Hepatocyte (in vitro differentiated cells): ENCODE results near the gene SEC22C. TPM values are rescaled to one million over a fixed set of nuclear protein-coding genes. Genes with fewer than 3 reads are reported as not detected.

Experiments
- DNase-seq: peaks from one replicate; pipeline ENCODE4 v3.0.0-alpha.2; 2016; ENCODE audit warnings: low spot score
- H2AFZ ChIP-seq: fragments of 200-600 bp; sonication (generic); 2 replicates; pipeline ENCODE4 v1.6.0; 2016; ENCODE audit warnings: antibody characterized with exemption, mild to moderate bottlenecking
- H3K27ac ChIP-seq: fragments of 200-600 bp; sonication (generic); 2 replicates; pipeline ENCODE4 v1.5.1; 2016; ENCODE audit warnings: mild to moderate bottlenecking
- H3K27me3 ChIP-seq: fragments of 200-600 bp; sonication (generic); 2 replicates; pipeline ENCODE4 v1.6.1; 2016
- H3K36me3 ChIP-seq: fragments of 200-600 bp; sonication (generic); replicated peaks from 2 replicates; pipeline ENCODE4 v1.5.1; 2016; ENCODE audit warnings: low read depth; ENCODE audit not compliant: insufficient read depth
- H3K4me1 ChIP-seq: fragments of 200-600 bp; sonication (generic); 2 replicates; pipeline ENCODE4 v1.5.1; 2016; ENCODE audit warnings: mild to moderate bottlenecking, moderate library complexity; ENCODE audit not compliant: insufficient read depth
- H3K4me2 ChIP-seq: fragments of 200-600 bp; sonication (generic); 2 replicates; pipeline ENCODE4 v1.6.0; 2016
- H3K4me3 ChIP-seq: fragments of 200-600 bp; sonication (generic); 2 replicates; pipeline ENCODE4 v1.5.1; 2016; ENCODE audit warnings: mild to moderate bottlenecking
- H3K79me2 ChIP-seq: fragments of 200-600 bp; sonication (generic); 2 replicates; pipeline ENCODE4 v1.6.0; 2017; ENCODE audit warnings: mild to moderate bottlenecking
- H3K9me2 ChIP-seq: fragments of 200-600 bp; sonication (generic); replicated peaks from 2 replicates; pipeline ENCODE4 v1.6.0; 2017; ENCODE audit warnings: mild to moderate bottlenecking; ENCODE audit not compliant: insufficient read depth
- H3K9me3 ChIP-seq: fragments of 200-600 bp; sonication (generic); 2 replicates; pipeline ENCODE4 v1.5.1; 2016; ENCODE audit warnings: low read depth, mild to moderate bottlenecking
- H4K20me1 ChIP-seq: fragments of 200-600 bp; sonication (generic); 2 replicates; pipeline ENCODE4 v1.6.0; 2016; ENCODE audit warnings: mild to moderate bottlenecking; ENCODE audit not compliant: insufficient read depth, poor library complexity, severe bottlenecking
- CTCF ChIP-seq: fragments of 200-600 bp; sonication (generic); IDR thresholded peaks from 2 replicates; pipeline ENCODE4 v1.5.1; 2016; ENCODE audit warnings: antibody characterized with exemption, mild to moderate bottlenecking; ENCODE audit not compliant: poor library complexity
- EZH2 ChIP-seq: fragments of 200-600 bp; sonication (generic); IDR thresholded peaks from 2 replicates; pipeline ENCODE4 v1.6.1; 2016; ENCODE audit warnings: antibody characterized with exemption, mild to moderate bottlenecking, borderline replicate concordance
- EZH2phosphoT487 ChIP-seq: fragments of 200-600 bp; sonication (generic); IDR thresholded peaks from one replicate; pipeline ENCODE4 v1.6.1; 2018; ENCODE audit warnings: antibody characterized with exemption, mild to moderate bottlenecking, low read depth, moderate library complexity; ENCODE audit not compliant: unreplicated experiment, severe bottlenecking
- WGBS: methylation state at CpG from one replicate; pipeline ENCODE4 v1.1.6; 2016; ENCODE audit warnings: low lambda C conversion rate; ENCODE audit errors: missing lambda C conversion rate; 5-methylcytosine and 5-hydroxymethylcytosine counted together
- polyA plus RNA-seq: library from polyadenylated mRNA; unstranded; fragments of >200 nt; fragmentation: Nextera tagmentation; extraction: Ambion mirVana; gene quantifications from 2 replicates; pipeline ENCODE4 v1.2.1, GENCODE V29; 2016
- total RNA-seq: library from RNA; depleted of rRNA; stranded (reverse); fragments of >200 nt; gene quantifications from 2 replicates; pipeline ENCODE4 v1.2.3, GENCODE V29; 2014

Gene SEC22C
- total and polyA plus RNA-seq, 2 experiments from 2014 or later: 31.4 to 53.9 TPM

GRCh38 chr3:42593635-42594034 lies 11.9 kb upstream of the SEC22C start:
- Histone ChIP-seq H4K20me1 (no peaks in the 10 kb centered on the region), H3K9me3 (no peaks in the 10 kb centered on the region), H3K9me2 (no peaks in the 10 kb centered on the region), H3K79me2 (peaks cover 37% of the 10 kb centered on the region), H3K27ac (no peak overlapping the region), H3K4me2 (no peak overlapping the region), H2AFZ (no peak overlapping the region), H3K36me3 (no peaks in the 10 kb centered on the region), H3K4me3 (no peak overlapping the region), H3K4me1 (no peaks in the 10 kb centered on the region), H3K27me3 (no peaks in the 10 kb centered on the region)
- WGBS: 95% methylated on average over 1 of the region's 1 CpG
- no peak for TF ChIP-seq EZH2
- no peak for TF ChIP-seq CTCF
- no peak for TF ChIP-seq EZH2phosphoT487
- no peak for DNase-seq

GRCh38 chr3:42591811-42592210 lies 10.0 kb upstream of the SEC22C start:
- peak overlapping the region; percentile 70 for H3K27ac ChIP-seq
- H3K4me1 ChIP-seq: no peaks in the 10 kb centered on the region
- H2AFZ ChIP-seq: no peak overlapping the region

GRCh38 chr3:42590989-42591756 lies 9.4 kb upstream of the SEC22C start:
- Histone ChIP-seq H3K79me2 (peaks cover 27% of the 10 kb centered on the region), H3K9me2 (no peaks in the 10 kb centered on the region), H2AFZ (no peak overlapping the region), H3K4me3 (peak overlapping the region; percentile 29), H3K36me3 (no peaks in the 10 kb centered on the region), H3K4me1 (no peaks in the 10 kb centered on the region), H4K20me1 (no peaks in the 10 kb centered on the region), H3K4me2 (peak overlapping the region; percentile 76), H3K9me3 (no peaks in the 10 kb centered on the region), H3K27me3 (no peaks in the 10 kb centered on the region), H3K27ac (peak overlapping the region; percentile 70)
- WGBS: 8% methylated on average over 30 of the region's 44 CpGs
- no peak for TF ChIP-seq CTCF
- TF ChIP-seq EZH2: no peak
- no peak for TF ChIP-seq EZH2phosphoT487
- DNase-seq: peak; percentile 28

More at GRCh38 chr3:42591811-42592210, 10.0 kb upstream of the SEC22C start:
- Histone ChIP-seq H3K9me2 (no peaks in the 10 kb centered on the region), H3K79me2 (peaks cover 27% of the 10 kb centered on the region), H3K4me3 (peak overlapping the region; percentile 29), H3K27me3 (no peaks in the 10 kb centered on the region), H3K9me3 (no peaks in the 10 kb centered on the region), H3K4me2 (peak overlapping the region; percentile 76), H3K36me3 (no peaks in the 10 kb centered on the region), H4K20me1 (no peaks in the 10 kb centered on the region)
- DNase-seq: peak; percentile 30
- TF ChIP-seq EZH2: no peak
- no peak for TF ChIP-seq EZH2phosphoT487
- no peak for TF ChIP-seq CTCF
- WGBS: 53% methylated on average over 4 of the region's 4 CpGs
